Measurements from ENCODE around the gene GRIN2A. TPM values are rescaled to one million over a fixed set of nuclear protein-coding genes. Genes with fewer than 3 reads are reported as not detected.

GRIN2A gene
- total RNA-seq, 1 donor from 2014 or later: 0.03 TPM

DNA sequence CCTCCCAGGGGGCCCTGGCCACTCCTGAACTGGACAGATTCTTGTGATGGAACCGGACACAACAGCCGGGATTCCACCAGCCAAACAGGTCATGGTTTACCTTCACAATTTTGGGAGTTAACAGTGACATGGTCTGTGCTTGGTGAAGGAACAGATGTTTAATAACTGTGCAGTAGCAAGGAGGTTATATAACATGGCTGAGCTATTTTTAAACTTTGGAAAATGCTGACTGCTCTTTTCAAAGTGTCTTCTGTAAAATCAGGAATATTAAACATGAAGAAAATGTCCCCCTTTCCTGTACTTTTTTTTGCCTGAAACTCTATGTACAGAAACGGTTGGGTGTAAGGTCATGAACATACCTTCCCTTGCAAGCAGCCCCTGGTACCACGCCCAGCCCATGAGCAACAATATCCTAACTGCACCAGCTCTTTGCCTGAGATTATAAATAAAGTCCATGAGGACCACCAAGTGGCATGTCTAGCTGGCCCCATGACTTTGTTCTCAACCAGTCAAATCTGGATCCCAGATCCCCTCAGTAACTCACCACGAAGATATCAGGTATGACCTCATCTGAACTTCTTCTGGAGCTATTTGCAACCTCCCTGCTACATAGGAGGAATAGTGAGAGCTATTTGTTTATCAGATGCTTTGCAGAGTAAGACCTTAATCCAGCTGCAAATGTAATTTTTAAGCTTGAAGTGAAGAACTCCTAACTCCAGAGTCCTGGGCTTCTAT lies 249.1 kb downstream of the GRIN2A start:
- ATAC-seq (no peak), DNase-seq (ENCODE audit: low spot score) (no peak)

DNA sequence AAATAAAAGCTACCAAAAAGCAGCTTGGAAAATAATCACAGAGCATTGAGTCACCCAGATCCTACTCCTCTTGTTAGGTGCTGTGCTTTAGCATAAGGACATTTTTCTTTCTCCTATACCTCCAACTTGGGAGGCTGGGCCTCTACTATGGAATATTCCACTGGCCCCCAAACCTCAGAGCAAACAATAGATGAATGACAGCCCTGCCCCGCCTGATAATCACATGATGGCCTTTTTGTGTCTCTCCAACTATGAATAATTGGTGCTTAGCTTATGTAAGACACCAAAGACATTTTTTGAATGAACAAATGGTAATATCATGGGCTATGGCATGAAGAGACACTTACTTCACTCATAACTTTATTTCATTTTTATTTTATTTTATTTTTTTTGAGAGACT lies 250.2 kb downstream of the GRIN2A start:
- no peak for ATAC-seq
- no peak for DNase-seq (ENCODE audit: low spot score)

DNA sequence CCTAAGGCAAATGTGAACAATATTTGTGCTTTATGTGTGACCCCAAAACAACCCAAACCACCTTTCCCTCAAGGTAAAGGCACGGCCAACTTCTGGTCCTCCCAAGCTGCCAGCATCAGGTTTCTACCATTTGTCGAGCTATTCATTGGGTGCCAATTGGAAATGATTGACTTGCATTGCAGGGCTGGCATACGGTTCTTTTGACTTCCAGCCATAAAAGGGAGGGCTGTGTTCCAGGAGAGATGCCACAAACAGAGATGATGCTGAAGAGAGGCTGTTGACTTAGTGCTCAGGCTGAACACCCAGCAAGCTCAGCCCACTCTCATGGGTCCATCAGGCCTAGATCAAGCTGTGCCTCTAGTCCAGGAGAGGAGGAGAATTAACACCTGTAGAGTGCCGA lies 252.4 kb downstream of the GRIN2A start:
- DNase-seq (ENCODE audit: low spot score) (no peak), ATAC-seq (no peak)

DNA sequence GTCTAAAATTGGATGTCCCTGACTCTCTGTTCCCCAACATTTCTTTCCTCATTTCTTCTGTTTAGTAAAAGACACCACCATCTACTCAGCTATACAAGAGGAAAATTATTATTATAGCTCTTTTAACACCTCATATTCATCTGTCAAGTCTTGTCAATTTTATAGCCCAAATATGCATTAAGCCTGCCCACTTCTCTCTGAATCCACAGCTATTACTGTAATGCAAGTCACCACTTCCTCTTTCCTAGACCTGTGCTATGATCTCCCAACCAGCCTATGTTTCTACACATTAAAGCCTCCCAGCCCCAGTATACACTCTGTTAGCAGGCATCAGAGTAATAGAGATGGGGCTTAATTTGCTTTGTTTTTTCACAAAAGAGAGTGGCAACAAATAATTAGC lies 252.9 kb downstream of the GRIN2A start:
- no peak for ATAC-seq
- no peak for DNase-seq (ENCODE audit: low spot score)

DNA sequence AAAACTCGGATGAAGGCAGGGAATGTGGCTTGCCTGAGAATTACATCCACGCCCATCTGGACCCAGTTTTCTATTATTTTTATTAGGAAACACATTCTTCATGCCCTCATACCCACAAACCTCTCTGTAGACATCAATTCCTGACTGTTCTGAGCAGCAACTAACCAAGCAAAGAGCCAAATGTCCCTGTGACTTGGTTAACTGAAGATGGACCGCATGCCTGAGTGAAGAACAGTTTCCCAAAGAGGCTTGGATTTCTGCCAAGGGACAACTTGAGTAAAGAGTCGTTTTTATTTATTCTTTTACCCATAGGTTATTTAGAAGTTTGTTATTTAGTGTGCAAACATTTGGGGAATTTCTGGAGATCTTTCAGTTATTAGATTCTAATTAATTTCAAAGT lies 259.8 kb downstream of the GRIN2A start:
- DNase-seq (ENCODE audit: low spot score): no peak
- no peak for ATAC-seq

DNA sequence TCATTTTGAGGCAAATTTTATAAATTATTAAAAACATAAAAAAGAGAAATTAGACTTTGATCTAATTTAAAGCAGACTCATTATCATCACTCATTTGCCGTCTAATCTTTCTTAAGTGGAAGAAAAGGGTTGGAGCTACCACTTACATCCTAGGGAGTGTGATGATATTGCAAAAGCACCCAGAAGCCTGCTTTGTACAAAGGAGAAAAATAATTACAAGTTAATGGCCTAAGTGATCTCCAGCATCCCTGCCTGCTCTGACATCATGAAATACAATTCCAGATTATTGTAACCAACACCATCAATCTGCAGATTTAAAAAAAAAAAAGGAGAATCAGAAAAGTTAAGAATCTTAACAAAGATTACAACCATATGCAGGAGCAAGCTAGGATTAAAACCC lies 260.2 kb downstream of the GRIN2A start:
- DNase-seq (ENCODE audit: low spot score) (no peak), ATAC-seq (no peak)

DNA sequence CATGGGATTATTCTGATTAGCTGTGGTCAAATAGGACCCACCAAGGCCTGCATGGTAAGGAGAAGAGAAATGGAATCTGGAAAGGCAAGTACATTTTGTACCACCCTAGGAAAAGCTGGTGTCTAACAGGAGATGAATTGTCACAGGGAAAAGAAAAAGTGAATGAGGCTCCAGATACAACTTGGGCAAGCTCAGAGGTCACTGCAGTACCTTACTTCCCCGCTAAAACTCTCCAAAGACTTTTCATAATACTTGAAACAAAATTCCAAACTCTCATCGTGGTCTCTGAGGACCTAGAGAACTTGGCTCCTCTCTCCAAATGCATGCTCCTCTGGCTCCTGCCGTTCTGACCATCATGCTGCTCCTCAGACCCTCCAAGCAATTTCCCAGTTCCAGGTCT lies 262.8 kb downstream of the GRIN2A start:
- no peak for ATAC-seq
- no peak for DNase-seq (ENCODE audit: low spot score)

DNA sequence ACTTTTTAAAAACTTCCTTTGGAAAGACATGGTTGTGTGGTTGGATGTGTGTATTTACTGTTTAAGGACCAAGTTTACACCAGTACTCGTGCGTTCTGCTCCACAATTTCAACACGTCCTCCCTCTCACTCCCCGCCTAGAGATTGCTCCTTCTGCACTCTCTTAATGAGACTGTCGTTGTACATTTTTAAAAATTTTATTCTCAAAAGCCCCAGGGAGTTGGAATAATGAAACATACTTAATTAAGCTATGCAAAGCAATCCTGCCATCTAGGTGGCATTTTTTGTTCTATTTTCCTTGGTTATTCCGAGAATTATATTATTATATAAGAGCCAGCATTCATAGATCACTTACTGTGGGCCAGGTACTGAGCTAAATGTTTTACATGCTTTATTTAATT lies 264.5 kb downstream of the GRIN2A start:
- DNase-seq (ENCODE audit: low spot score): no peak
- no peak for ATAC-seq

DNA sequence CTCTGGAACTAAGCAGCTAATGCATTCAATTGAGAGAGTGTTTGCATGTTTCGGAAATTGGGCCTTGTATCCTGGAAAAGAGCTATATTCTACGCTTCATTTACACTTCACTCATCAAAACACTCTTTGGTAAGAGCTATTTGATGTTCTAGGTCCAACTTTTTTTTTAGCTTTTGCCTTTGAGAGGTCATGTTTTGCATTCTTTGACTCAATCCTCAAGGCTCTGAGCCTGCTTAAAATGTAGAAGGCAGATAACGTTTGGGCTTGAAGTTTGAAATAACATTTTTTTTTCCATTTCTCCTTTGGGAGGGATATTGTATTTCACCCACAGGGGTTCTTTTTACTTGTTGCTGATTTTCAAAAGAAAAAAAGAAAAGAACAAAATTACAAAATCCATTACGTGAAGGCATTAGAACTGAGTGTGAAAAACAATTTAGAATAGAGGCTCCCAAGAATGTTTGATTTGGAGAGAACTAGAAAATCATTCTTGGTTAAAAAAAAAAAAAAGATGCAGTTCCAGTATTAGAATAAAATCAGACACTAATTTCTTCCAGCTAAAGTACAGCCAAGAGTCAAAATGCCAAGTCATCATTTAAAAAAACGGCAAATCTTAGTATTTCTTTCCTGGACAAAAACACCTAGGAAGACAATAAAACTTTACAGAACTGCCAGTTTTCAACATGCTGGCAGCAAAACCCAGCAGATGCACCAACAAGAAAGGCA lies 268.5 kb downstream of the GRIN2A start:
- ATAC-seq (no peak), DNase-seq (ENCODE audit: low spot score) (no peak)

DNA sequence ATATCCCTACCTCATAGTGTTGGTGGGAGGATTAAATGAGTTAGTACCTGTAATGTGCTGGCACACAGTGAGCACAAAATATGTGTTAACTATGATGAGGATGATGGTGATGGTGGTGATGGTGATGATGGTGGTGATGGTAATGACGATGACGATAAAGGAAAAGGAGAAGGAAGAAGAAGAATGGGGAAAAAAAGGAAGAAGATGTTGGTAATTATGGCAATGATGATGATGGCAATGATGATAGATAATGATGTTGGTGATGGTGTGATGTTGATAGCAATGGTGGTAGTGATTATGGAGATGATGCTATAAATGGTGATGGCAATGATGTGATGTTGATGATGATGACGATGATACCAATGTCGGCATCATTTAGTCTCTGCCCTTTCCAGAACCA lies 270.2 kb downstream of the GRIN2A start:
- ATAC-seq: no peak
- DNase-seq (ENCODE audit: low spot score): no peak

DNA sequence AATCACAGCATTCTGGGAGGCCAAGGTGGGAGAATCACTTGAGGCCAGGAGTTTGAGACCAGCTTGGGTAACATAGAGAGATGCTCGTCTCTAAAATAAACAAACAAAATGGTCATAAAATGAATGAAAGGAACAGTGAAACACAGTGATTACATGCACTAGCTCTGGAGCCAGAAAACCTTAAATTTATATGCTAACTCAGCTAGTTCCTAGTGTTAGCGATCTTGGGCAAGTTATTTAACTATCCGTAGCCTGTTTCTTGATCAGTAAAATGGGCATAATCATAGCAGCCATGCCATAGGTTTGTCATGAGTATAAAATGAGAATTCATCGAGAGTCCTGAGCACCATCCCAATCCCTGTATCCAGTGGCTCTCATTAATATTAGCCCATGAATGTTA lies 271.0 kb downstream of the GRIN2A start:
- no peak for ATAC-seq

DNA sequence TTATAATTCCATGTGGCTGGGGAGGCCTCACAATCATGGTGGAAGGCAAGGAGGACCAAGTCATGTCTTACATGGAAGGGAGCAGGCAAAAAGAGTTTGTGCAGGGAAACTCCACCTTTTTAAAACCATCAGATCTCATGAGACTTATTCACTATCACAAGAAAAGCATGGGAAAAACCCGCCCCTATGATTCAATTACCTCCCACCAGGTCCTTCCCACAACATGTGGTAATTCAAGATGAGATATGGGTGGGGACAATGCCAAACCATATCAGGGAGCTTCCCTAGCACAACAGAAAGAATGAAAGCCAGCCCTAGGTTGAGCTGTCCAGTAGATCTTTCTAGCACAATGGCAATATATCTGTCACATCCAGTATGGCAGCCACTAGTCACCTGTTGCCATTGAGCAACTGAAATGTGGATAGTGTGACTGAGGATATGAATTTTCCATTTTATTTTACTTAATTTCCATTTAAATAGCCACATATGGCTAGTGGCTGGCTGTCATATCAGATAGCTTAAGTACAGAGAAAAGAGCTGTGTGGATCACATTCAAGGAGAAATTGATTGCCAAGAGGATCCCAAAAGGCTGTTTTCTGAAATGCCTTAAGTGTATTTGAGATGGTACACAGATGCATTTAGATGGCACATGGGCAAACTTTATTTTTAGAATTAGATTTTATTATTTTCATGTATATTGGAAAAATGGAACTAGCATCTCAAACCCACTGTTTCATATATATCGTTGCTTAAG lies 273.0 kb downstream of the GRIN2A start:
- DNase-seq (ENCODE audit: low spot score) (no peak), ATAC-seq (no peak)

More for the DNA sequence above, 271.0 kb downstream of the GRIN2A start:
- DNase-seq (ENCODE audit: low spot score): no peak

DNA sequence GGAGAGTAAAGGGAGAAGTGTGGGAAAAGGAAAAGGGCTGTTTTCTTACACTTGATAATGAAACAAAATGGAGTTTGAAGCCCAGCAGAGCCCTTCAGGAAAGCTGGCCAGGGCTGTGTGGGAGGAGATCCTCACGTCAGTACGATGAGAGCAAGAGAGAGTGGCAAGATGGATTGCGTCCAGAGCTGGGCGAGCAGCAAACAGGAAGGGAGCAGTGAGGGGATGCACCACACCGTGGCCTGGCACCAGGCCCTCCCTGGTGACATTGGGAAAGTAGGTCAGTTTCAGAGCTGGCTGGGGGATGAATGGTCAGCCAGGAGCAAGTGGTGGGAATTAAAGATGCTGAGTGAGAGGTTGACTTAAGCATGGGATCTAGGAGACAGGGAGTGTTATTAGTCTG lies 273.6 kb downstream of the GRIN2A start:
- ATAC-seq (no peak), DNase-seq (ENCODE audit: low spot score) (no peak)

DNA sequence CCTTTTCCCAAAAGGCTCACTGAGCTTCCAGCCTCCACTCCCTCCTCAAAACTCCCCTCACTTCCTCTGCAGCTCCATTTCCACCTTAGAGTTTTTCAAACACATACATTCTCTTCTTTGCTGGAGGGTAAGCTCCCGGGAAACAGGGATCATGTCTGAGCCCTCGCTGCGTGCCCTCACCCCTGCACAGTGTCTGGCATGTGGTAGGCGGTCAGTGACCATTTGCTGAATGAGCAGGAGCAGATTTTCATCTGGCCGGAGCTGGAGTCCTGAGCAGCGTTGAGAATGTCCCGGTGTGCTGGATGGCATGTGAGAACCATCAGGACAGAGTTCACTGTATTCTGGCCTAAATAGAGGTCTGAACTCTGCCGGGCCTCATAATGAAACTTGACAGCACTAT lies 274.5 kb downstream of the GRIN2A start:
- DNase-seq (ENCODE audit: low spot score) (no peak), ATAC-seq (no peak)

DNA sequence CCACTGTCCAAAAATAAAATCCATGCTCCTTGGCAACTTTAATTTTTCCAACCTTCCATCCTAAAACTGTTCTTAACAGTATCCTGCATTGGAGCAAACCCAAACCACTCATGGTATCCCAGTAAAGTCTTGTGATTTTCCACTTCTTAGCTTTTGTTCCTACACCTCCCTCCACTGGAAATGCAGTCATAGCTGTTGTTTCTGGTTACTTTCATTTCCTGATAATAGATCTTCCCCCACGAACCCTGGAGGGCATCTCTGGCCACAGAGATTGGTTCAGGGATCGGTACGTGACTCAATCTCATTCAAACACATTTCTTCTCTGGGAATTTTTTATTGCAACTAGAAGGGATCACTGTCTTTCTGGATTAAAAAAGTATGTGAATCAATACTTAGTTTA lies 276.0 kb downstream of the GRIN2A start:
- ATAC-seq: no peak
- DNase-seq (ENCODE audit: low spot score): no peak

DNA sequence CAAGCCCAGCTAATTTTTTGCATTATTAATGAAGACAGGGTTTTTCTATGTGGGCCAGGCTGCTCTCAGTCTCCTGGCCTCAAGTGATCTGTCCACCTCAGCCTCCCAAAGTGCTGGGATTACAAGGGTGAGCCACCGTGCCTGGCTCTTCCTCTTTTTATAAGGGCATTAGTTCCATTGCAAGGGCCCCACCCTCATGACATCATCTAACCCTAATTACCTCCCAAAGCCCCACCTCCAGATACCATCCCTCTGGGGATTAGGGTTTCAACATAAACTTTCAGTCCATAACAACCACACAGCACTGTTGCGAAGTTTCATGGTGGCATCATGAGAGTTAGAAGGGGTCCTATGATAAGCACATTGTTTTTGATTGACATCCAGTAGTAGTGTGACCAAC lies 277.7 kb downstream of the GRIN2A start:
- DNase-seq (ENCODE audit: low spot score): no peak
- no peak for ATAC-seq

DNA sequence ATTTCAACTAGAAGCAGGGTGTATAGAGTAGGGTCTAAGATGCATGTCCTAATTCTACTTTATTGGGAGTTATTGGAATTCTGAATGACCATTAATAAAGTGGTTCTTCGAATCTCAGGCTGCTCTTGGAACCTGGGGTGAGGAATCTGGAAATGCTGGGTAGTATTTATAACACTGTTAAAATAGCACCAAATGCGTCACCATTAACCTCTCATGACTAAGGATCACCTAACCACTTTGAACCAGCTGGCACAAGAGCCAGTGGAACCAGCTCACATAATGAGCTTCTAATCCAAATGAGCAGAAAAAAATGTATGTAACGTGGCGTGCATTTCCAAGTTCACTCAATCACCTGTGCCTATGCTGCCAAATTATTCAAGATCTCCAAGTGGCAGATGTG lies 281.7 kb downstream of the GRIN2A start:
- ATAC-seq (no peak), DNase-seq (ENCODE audit: low spot score) (no peak)

DNA sequence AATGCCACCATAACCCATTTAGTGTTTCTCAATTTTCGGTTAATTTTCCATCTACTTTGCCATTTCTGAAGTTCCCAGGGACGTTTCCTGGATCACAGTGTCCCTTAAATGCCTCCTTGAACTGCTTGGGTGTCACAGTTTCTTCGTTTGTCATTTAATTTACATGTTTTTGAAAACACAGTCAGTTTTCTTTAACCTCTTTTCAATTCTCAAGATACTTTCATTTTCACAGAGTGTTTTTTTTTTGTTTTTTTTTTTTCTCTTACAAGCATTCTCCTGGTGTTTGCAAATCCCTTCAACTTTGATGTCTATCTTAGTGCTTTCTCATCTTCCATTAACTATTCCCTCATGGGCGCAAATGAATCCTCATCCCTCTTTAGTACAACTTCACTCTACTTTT lies 283.7 kb downstream of the GRIN2A start:
- DNase-seq (ENCODE audit: low spot score) (no peak), ATAC-seq (no peak)

DNA sequence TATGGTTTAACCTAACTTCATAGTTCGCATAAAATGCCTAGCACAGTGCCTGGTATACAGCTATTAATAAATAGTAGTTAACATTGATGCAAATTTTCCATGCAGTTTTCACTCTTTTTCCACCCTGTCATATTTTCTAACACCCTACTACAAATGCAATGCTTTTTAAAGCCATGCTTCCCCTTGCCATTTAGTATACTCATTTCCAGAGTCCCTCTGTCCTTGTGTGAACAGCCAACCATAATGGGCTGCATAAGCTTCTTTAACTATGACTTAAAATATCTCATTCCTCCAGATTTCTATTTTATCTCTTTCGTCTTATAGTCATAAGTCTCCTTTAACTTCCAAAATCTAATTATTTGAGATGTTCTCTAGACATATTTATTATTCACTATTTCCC lies 284.1 kb downstream of the GRIN2A start:
- no peak for DNase-seq (ENCODE audit: low spot score)
- ATAC-seq: no peak

DNA sequence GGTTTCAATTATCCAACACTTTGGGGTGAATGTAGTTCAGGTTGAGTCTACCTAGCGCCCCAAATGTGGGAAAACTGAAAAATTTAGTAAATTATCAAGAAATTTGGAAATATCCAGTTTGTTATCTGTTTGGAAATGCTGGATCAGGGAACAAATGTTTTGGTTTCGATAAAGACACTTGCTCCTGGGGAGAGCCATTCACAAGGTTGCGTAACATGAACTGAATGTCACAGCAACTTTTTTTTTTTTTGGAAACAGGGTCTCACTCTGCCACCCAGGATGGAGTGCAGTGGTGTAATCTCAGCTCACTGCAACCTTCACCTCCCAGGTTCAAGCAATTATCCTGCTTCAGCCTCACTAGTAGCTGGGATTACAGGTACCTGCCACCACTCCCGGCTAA lies 286.4 kb downstream of the GRIN2A start:
- no peak for DNase-seq (ENCODE audit: low spot score)
- ATAC-seq: no peak

DNA sequence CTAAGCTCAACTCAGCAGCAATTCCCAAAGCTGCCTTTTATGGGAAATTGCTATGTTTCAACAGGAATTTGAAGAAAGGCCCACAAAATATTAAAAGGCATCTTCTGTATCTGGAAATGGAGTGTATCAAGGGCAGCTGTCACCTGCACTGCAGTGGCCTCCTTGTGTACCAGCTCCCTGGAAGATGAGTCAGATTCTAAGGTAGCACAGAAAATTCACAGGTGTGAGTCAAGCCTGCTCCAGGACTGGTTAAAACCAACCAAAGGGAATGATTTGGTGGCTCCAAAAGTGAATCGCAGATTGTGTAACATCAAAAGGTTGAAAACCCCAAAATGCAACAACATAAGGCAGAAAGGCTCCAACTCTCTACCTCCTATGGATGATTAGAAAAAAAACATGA lies 296.4 kb downstream of the GRIN2A start:
- ATAC-seq: no peak
- DNase-seq (ENCODE audit: low spot score): no peak

DNA sequence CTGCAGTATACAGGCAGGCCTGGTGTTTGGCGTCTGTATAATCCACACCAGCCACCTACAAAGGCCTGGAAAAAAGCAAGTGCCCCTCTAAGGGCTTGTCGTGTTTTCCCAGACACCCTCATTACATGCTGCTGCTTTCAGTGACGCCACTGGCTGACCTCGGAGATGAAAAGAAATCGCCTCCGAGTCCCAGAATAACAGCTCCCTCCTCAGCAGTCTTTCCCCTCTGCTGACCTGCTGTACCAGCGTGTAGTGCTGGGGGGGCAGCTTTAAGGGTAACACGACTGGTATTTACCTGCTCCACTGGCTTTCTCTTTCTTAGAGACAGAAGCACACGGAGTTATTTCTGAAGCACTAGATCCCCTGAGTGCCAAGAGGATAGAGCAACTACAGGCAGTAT lies 296.8 kb downstream of the GRIN2A start:
- ATAC-seq: no peak
- DNase-seq (ENCODE audit: low spot score): no peak

Measured in left lobe of liver (tissue), 2 donors.